Thyroid gland (tissue), 4 donors: Measurements from ENCODE around the gene L3MBTL2.

Source experiments
- CTCF ChIP-seq, 6 experiments: fragments of 200-600 bp in 3 of 6; fragments of 450-650 bp in 3 of 6; sonication (generic) in 3 of 6; IDR thresholded peaks; one replicate each; pipeline ENCODE4 v1.5.1; 2016 to 2019; ENCODE audit warnings: antibody characterized with exemption in 6 of 6, mild to moderate bottlenecking in 2 of 6, inconsistent platforms in 1 of 6, moderate library complexity in 1 of 6
- POLR2A ChIP-seq, 2 donors: fragments of 450-650 bp; IDR thresholded peaks; one replicate each; pipeline ENCODE4 v1.6.1; 2017; ENCODE audit warnings: antibody characterized with exemption in 2 of 2, mild to moderate bottlenecking in 2 of 2, moderate library complexity in 1 of 2

GRCh38 chr22:41237707-41238569 lies 32.8 kb downstream of the L3MBTL2 start:
- TF ChIP-seq CTCF (IDR thresholded peaks at IDR 0.05) (peak in 5 of 6 experiments; percentile 69 to 87 (median 82)), POLR2A (IDR thresholded peaks at IDR 0.05) (peak in 1 of 2 donors; percentile 35)
